SKM-1 treated with dmso at 0.1 percent for 144 hours (cell line): ENCODE data around the gene WDR5.

Source experiments
- DNase-seq: peaks from one replicate; lab custom pipeline; 2025; ENCODE audit not compliant: unreplicated experiment; lab: John Stamatoyannopoulos, UW

Gene WDR5

DNA sequence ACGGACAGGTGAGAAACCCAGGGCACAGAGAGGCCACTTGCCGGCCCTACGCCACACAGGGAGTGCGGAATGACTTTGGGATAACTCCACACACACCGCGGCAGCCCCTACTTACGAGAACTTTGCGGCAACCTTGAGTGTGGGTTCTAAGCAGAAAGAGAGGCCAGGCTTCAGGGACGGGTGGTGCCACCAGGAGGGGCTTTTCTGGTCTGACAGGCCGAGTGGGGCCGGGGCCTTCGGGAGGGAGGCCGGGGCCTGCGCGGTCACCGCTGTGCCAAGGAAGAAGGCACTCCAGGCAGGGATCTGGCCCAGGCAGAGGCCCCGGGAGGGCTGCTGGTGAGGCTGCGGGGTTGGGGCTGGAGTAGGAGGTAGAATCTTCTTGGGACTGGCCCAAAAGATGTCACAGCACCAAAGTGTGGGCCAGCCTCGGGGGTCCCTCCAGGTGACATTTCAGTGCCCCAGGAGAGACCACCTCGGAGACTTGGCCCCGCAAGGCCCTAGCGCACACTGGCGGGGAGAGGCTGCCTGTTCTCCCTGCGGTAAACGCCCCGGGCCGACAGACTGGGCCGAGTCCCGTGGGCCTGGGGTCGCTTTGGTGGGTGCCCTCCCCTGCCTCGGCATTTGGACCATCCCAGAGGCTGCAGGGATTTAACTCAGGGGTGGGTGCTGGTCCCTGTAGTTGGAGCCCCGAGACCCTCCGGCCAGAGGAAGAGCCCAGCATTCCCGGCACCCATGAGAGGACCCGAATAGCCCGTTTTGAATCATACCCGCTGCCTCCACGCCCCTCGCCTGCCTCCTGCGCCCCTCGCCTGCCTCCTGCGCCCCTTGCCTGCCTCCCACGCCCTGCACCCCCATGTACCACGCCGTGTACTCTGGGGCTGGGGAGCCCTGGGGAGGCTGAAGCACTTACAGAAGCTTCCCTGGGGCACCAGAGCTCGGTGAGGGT lies 37.5 kb downstream of the WDR5 start:
- DNase-seq, result no peak

DNA sequence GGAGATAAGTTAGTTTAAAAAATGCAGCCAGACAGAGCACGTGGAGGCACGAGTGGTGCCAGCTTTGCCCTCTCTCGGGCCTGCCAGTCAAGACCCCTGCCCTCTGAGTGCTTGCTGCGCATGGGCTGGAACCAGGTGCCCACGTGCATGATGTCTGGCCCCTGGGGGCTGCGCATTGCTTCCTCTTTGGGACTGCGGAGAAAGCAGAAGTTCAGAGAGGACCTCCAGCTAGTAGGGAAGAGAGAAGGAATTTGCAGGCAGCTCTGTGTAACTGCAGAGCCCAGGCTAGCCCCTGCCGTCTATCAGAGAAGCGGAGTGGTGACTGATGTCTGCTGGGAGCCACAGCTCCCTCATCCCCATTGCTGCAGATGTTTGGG lies 38.2 kb downstream of the WDR5 start:
- DNase-seq, result no peak

DNA sequence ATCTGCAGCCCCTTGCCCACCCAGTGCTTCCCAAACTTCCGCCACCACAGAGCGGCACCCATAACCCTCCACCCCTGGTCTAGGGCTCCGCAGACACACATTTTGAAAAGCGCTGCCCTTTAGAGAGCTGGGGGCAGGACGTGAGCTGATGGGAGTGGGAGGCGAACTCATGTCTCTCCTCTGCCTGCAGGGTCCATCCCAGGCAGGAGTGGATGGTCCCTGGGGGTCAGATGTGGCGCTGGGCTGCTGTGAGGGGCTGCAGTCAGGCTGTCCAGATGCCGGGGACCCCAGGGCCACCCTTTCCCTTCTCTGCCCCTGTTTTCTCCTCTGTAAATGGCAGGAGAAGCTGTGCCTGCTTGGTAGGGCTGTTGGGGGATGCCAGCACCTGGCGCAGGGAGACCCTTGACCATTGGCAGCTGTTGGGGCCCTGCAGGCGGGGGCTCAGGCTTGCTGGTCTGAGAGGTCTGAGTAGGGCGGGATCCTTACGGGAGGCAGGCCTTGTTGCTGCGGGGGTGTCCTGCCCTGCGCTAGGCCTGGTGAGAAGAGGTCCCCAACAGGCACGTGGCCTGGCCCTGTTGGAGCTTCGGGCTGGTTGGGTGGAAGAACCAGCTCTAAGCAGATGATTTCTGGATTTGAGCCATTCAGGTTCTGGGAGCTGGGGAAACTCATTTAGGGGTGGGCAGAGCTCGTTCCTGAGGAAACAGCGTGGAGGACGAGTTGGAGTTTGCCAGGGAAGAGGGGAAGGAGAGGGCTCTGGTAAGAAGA lies 38.8 kb downstream of the WDR5 start:
- DNase-seq, result no peak

DNA sequence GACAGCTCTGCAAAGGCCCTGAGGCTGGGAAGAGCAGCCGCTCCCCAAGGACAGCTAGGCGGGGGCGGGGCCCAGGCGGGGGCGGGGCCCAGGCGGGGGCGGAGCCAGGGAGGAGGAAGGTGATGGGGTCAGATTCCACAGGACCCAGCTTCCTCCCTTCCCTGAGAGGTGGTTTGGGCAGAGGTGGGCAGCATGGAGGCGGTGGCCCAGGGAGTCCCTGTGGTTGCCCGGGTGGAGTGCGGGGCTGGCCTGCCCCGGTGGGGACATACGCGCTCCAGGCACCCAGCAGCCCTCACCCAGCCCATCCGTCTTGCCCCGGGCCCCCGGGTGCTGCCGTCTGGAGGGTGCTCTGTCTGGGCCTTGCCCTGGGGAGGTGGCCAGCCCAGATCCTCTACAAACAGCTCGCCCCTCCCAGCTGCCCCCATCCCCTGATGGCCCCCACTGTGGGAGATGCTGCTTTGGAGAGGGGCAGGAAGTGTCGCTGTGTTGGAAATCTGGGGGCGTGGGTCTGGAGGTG lies 39.5 kb downstream of the WDR5 start:
- DNase-seq, result no peak

DNA sequence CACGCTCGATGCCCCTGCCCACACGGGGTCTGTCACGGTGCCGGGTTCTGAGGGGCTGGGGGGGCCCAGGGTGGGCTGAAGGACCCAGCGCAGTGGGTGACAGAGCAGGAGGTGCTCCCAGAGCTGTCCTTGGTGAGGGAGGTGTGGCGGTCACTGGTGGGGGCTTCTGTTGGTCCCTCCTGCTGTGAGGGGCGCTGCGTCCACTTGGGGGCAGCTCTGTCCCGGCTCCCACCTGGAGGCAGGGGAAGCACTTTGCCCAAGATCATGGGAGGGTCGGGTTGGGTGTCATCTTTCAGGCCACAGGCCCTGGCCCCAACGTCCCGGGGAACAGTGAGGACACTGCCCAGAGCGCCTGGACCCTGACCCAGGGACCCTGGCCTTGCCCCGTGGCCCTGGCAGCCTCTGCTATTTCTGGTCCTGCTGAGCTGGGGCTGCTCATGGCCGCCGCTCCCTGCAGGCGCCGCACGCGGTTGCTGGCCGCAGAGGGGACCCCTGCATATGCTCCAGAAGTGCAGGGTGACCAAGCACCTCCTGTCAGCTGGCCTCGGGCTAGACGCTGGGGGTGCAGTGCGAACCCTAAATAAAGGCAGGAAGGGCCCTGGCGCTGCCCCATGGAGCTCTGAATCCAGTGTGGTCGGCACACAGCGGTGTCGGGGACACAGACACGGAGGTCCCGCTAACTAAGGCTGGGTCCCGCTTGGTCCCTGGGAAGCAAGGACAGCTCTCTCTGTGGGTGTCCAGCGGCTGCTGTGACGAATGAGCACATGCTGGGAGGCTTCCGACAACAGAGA lies 40.1 kb downstream of the WDR5 start:
- no peak for DNase-seq

DNA sequence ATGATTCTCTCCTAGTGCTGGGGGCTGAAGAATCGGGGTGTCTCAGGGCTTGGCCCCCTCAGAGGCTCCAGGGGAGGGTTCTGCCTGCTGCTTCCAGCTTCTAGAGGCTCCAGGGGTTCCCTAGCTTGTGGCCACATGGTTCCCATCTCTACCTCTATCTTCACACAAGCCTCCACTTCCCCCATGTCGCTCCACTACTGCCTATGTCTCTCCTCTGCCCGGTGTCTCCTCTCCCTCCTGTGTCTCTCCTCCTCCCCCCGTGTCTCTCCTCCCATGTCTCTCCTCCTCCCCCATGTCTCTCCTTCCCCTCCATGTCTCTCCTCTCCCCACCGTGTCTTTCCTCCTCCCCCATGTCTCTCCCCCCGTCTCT lies 40.7 kb downstream of the WDR5 start:
- DNase-seq, result no peak

DNA sequence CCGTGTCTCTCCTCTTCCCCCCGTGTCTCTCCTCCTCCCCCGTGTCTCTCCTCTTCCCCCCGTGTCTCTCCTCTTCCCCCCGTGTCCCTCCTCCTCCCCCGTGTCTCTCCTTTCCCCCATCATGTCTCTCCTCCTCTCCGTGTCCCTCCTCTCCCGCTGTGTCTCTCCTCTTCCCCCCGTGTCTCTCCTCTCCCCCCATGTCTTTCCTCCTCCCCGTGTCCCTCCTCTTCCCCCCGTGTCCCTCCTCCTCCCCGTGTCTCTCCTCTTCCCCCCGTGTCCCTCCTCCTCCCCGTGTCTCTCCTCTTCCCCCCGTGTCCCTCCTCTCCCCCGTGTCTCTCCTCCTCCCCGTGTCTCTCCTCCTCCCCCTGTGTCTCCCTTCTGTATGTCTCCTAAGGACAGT lies 41.3 kb downstream of the WDR5 start:
- no peak for DNase-seq

DNA sequence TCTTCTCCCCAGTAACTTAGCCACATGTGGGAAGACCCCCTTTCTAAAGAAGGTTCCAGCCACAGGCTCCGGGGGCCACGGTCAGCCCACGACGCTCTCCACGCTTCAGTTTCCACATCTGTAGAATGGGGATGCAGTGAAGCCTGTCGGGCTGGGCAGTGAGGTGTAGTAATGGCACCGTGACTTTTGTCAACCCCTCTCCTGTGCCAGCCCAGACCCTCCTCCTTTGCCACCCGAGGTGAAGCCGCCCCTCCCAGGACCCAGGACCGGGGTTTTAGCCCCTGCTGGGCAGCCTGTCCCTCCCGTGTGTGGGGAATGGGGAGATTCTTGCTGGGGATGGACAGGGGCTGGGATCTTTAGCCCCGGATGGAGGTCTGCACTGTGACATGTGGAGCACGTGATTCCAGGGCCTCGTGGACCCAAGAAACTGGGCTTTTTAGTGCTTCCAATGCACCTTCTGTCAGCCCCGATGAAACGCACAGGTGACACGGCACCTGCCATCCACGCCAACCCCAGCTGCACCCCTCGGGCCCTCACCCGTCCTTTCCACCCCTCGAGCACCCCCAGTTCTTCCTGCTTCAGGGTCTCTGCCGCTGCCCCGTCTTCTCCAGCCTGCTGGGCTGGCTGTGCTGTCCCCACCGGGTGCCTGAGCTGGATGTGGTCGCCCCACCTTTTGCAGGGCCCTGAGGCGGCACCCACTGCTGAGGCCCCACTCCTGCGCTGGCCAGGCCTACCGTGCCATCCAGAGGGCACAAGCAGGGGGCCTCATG lies 41.9 kb downstream of the WDR5 start:
- no peak for DNase-seq

DNA sequence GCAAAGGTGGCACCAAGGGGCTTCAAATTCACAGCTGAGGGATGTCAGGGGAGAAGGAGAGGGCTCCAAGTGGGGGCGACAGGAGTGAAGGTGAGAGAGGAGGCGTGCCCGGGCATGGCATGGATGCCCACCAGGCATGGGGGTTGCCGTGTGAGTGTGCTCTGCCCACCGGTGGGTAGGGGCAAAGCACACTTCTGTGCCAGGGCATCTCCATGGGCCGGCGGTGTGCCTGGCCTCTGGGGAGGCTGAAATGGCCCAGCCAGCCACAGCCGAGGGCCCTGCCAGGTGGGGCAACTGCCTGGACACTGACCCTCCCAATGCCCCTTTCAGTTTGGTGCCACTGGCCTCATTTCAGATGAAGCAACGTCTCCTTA lies 42.5 kb downstream of the WDR5 start:
- no peak for DNase-seq

DNA sequence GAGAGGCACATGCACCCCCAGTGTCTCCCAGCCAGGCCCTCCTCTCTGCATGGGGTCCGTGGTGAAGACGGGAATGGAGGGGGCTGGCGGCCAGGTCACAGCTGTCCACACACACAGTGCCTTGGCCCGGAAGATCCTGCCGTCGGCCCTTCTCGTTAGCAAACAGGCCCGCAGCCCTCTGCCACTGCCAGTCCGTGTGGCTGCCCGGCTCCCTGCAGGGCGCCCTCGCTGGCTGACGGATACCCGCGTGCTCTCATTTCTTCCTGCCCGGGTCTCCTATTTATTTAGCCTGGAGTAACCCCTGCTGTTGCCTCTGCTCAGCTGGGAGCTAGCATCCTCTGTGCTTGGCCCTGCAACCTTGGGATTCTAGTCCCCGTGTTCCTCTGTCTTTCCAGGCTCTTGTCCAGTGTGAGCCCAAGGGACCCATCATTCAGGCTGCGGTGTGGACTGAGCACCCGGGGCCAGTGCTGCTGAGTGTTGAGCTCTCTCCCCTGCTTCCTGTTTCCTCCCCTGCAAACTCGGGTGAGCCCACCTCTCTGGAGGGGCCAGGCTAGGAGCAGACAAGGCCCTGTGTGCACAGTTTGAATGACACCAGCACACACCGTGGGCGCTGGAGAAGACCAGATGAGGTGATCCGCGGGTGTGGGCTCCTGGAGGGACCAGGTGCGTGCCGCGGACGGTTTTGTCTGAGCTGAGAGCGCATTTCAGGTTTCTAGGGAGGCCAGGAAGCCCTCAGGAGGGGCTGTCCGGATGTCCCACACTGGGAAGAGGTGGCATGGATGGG lies 43.1 kb downstream of the WDR5 start:
- DNase-seq, result no peak

DNA sequence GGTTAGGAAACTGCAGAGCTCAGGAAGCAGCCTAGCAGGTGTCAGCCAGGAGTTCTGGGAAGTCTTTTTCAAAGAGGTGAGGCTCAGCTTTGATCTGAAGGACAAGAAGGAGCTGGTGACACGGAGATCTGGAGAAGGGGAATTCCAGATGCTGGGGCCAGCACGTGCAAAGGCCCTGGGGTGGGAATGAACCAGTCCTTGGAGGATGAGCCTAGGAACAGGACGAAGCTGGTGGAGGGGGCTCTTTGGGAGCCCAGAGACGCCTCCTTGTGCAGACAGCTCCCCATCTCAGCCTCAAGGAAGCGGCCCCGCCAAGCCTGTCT lies 43.7 kb downstream of the WDR5 start:
- DNase-seq, result no peak

DNA sequence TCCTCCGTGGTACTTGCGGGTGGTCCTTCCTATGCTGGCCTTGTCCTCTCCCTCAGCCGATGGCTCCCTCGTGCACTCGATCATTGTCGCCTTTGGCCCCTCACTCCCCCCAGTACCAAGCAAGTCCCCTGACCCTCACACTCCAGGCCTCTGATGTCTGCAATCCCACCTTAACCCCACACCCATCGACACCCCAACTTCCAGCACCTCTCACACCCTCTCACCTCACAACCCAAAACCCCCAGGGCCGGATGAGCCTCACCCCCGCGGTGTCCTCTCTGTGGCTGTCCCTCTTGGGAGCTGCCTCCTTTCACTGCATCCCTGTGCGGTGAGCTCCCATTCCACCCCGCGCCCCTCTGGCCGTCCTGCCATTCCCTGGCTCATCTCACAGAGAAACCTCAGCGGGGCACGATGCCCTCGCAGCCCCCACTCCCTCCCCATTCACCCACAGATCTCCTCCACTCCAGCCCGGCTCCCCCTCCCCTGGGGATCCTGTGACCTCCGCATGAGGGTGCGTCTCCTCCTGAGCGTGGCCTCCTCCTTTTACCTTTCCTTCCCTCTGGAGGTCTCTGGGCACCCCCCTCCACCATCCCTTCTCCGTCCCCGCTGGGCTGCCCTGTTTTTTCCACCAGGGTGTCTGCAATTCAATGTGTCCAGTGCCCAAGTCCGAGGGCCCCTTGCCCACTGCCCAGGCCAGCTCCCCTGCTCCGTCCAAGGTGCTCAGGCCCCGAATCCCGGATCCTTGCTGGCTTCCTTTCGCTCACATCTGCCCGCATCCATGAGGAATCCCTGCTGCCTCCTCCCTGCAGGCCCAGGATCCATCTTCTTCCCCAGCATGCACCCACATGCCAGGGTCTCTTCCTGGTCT lies 44.3 kb downstream of the WDR5 start:
- DNase-seq, result no peak

DNA sequence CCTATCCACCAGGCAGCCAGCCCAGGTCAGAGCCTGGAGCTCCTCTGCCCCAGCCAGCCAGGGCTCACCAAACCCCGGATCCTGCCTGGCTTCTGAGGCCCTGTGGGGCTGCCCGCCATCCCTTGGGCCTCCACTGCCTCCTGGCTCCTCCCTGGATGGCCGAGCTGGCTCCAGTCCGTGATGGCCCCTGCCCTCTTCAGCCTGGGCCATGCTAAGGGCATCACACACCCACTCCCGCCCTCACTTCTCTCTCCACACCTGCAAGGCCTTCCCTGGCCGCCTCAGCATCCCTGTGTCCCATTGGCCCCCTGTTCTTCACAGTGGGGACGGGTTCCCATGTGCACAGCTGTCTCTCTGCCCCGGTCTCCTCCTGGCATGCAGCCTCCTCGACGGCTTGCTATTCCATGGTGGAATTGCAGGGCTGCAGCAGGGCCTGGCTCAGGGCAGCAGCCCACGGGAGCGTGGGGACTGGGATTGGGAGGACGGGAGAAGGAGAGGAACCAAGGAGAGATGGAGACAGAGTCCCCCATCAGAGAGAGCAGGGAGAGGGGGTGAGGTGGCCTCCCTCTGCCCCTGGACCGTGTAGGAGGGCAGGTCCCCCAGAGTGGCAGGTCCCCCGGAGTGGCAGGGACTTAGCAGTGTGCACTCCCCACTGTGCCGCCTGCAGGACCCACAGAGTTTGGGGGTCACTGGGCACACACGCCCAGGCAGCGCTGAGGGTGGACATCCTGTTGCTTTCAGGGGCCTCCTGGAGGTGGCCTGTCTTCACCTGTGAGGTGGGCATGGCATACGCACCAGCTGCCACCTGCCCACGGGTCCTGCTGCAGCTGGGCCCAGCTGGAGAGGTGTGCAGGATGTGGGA lies 45.1 kb downstream of the WDR5 start:
- no peak for DNase-seq

DNA sequence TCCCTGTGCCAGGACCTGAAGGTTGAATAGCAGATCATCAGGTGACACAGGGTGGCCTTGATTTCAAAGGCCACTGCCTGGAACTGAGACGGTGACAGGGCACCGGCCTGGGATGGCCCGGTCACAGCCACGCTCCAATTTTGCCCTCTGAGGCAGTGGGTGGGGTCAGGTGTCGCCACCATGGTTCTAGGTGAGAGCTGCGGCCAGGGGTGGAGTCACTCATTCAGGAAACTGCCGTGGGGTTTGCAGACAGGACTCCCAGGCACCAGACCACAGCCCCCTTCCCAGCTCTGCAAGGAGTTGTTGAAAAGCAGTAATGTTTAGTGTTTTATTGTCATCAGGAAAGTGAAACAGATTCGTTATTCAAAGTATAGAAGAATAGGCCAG lies 45.8 kb downstream of the WDR5 start:
- no peak for DNase-seq

DNA sequence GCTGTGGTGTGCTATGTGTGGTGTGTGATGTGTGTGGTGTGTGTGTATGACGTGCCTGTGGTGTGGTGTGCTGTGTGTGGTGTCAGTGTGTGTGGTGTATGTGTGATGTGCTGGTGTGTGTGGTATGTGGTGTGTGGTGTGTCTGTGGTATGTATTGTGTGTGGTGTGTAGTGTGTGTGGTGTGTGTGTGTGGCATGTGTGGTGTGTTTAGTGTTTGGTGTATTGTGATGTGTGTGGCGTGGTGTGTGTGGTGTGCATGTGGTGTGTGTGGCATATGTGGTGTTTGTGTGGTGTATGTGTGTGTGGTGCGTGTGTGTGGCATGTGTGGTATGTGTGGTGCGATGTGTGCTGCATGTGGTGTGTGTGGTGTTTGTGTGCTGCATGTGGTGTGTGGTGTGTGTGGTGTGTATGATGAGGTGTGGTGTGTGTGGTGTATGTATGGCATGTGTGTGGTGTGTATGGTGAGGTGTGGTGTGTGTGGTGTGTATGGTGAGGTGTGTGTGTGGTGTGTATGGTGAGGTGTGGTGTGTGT lies 46.7 kb downstream of the WDR5 start:
- no peak for DNase-seq

DNA sequence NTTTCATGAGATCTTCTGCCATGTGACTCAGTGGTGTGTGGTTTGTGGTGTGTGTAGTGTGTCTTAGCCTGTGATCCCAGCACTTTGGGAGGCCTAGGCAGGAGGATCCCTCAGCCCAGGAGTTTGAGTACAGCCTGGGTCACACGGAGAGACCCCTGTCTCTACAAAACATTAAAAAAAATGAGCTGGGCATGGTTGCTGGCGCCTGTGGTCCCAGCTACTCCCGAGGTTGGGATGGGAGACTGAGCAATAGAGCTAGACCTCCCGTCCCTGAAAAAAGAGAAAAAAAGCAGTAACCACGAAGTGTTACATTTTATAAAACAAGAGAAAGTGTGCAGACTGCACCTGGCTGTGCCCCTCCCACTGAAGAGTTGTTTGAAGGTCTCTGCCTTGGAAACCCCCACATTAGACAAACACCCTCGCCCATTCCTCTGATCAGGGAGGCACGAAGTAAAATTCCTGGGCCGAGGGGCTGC lies 49.7 kb downstream of the WDR5 start:
- DNase-seq, result no peak

DNA sequence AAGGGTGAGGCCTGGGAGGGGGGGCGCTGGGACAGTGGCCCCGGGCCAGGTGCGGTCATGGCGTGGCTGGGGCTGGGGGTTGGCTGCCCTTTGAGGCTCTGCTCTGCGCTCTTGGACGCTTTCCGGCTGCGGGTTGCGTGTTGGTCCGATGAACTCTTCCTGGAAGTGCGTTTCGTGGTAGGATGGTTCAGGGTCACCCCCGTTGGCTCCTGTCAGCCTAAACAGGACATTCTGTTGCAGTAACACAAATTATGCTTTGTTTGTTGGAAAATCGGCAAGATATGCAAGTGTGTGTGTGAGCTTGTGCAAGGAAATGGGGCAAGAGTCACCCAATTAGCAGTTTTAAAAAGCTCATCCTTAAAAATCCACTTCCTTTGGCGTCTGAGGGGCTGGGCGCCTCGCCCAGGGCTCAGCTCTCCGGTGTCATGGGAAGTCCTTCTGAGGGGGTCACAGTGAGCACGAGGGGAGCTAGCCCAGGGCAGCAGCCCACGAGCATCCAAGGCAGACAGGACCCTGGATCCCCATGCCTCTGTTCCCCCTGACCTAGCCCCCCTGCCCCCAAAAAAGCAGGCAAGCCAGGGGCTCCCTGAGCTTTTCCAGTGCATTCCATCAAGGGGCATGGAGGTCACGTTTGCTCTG lies 50.7 kb downstream of the WDR5 start:
- no peak for DNase-seq
